Measurements from ENCODE around the gene CDK16. TPM values are rescaled to one million over a fixed set of nuclear protein-coding genes. Genes with fewer than 3 reads are reported as not detected.
A peak's percentile ranks its signal among the peaks of the same experiment; 100 is the strongest.

CDK16 gene
- polyA plus RNA-seq, 1 donor from 2014 or later: 99.0 TPM

GRCh38 chrX:47245156-47245555 is 26.7 kb downstream of the CDK16 start:
- Histone ChIP-seq H3K27ac (ENCODE audit: low read length) (no peak overlapping the region), H2AFZ (ENCODE audit: low read depth, low read length) (no peak overlapping the region), H3K4me3 (ENCODE audit: low read length) (no peak overlapping the region), H3K9me2 (ENCODE audit: insufficient read depth, low read length) (no peaks in the 10 kb centered on the region), H3K9ac (ENCODE audit: low read length) (no peak overlapping the region), H3K27me3 (ENCODE audit: insufficient read depth, low read depth, low read length) (no peaks in the 10 kb centered on the region), H3F3A (ENCODE audit: insufficient read depth, low read length, poor library complexity, severe bottlenecking) (no peaks in the 10 kb centered on the region), H3K79me2 (replicated peaks; ENCODE audit: insufficient read depth, low read length) (peaks cover under 1% of the 10 kb centered on the region), H3K9me3 (ENCODE audit: low read length) (no peaks in the 10 kb centered on the region), H4K20me1 (ENCODE audit: insufficient read depth) (no peaks in the 10 kb centered on the region), H3K4me2 (ENCODE audit: low read length) (no peak overlapping the region), H3K36me3 (ENCODE audit: insufficient read depth, low read length) (no peaks in the 10 kb centered on the region)
- no peak for TF ChIP-seq RAD21 (conservative IDR thresholded peaks at IDR 0.05)
- TF ChIP-seq EP300 (conservative IDR thresholded peaks at IDR 0.05; ENCODE audit: poor library complexity, severe bottlenecking): no peak
- TF ChIP-seq CTCF (IDR thresholded peaks at IDR 0.05; ENCODE audit: poor library complexity, severe bottlenecking): no peak
- TF ChIP-seq EZH2 (IDR thresholded peaks at IDR 0.05; ENCODE audit: borderline replicate concordance, insufficient read depth, low read length, poor library complexity, severe bottlenecking): no peak
- TF ChIP-seq SMC3 (conservative IDR thresholded peaks at IDR 0.05; ENCODE audit: poor library complexity): no peak
- TF ChIP-seq REST (IDR thresholded peaks at IDR 0.05; ENCODE audit: borderline replicate concordance): no peak
- no peak for TF ChIP-seq MXI1 (conservative IDR thresholded peaks at IDR 0.05; ENCODE audit: poor library complexity, severe bottlenecking)
- no peak for TF ChIP-seq POLR2AphosphoS5 (IDR thresholded peaks at IDR 0.05)
- TF ChIP-seq TAF1 (IDR thresholded peaks at IDR 0.05; ENCODE audit: low read depth): no peak

DNA sequence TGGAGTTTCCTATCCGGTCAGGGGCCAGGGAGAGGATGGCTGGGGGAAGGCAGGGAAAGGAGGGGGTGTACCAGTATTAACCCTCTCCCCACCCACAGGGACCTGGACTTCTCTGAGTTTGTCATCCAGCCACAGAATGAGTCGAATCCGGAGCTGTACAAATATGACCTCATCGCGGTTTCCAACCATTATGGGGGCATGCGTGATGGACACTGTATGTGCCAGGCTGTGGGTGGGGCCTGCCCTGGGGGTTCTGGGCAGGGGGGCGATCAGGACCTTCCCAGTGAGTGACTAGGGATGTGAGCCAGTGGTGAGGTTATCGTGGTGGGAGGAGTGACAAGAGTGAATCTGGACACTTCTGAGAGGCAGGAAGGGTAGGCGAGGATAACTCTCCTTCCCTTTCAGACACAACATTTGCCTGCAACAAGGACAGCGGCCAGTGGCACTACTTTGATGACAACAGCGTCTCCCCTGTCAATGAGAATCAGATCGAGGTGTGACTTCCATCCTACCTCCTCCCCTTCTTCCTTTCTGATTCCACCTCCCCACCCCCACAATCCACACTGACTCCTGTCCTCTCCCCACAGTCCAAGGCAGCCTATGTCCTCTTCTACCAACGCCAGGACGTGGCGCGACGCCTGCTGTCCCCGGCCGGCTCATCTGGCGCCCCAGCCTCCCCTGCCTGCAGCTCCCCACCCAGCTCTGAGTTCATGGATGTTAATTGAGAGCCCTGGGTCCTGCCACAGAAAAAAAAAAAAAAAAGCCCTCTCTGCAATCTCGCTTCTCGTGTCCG is 28.9 kb downstream of the CDK16 start:
- Histone ChIP-seq H4K20me1 (ENCODE audit: insufficient read depth) (no peaks in the 10 kb centered on the region), H3K4me3 (ENCODE audit: low read length) (no peak overlapping the region), H3K27me3 (ENCODE audit: insufficient read depth, low read depth, low read length) (no peaks in the 10 kb centered on the region), H2AFZ (ENCODE audit: low read depth, low read length) (no peak overlapping the region), H3K9me2 (ENCODE audit: insufficient read depth, low read length) (no peaks in the 10 kb centered on the region), H3K36me3 (ENCODE audit: insufficient read depth, low read length) (no peaks in the 10 kb centered on the region), H3F3A (ENCODE audit: insufficient read depth, low read length, poor library complexity, severe bottlenecking) (no peaks in the 10 kb centered on the region), H3K4me2 (ENCODE audit: low read length) (no peak overlapping the region), H3K27ac (ENCODE audit: low read length) (no peak overlapping the region), H3K9me3 (ENCODE audit: low read length) (no peaks in the 10 kb centered on the region), H3K79me2 (replicated peaks; ENCODE audit: insufficient read depth, low read length) (no peaks in the 10 kb centered on the region), H3K9ac (ENCODE audit: low read length) (no peak overlapping the region)
- TF ChIP-seq EP300 (conservative IDR thresholded peaks at IDR 0.05; ENCODE audit: poor library complexity, severe bottlenecking) (no peak), CTCF (IDR thresholded peaks at IDR 0.05; ENCODE audit: poor library complexity, severe bottlenecking) (no peak), EZH2 (IDR thresholded peaks at IDR 0.05; ENCODE audit: borderline replicate concordance, insufficient read depth, low read length, poor library complexity, severe bottlenecking) (no peak), RAD21 (conservative IDR thresholded peaks at IDR 0.05) (no peak), POLR2AphosphoS5 (IDR thresholded peaks at IDR 0.05) (peak; percentile 1), TAF1 (IDR thresholded peaks at IDR 0.05; ENCODE audit: low read depth) (no peak)

All from neural cell (in vitro differentiated cells).